A673 (cell line): Measurements from ENCODE around the gene DRD2. TPM values are rescaled to one million over a fixed set of nuclear protein-coding genes. Genes with fewer than 3 reads are reported as not detected.

ENCODE experiments used
- BruUV-seq: library from RNA; stranded (reverse); fragments of 400-500 nt; replicated peaks from 2 replicates; lab custom pipeline; 2021; lab: Mats Ljungman, UMichigan
- CTCF ChIA-PET: fragments of 300-600 bp; sonication (Branson Sonifier 250); formaldehyde crosslinking; loops from one replicate; lab custom pipeline; 2022; ENCODE audit warnings: antibody characterized with exemption; lab: Charles Lee
- POLR2A ChIA-PET: fragments of 300-600 bp; sonication (Branson Sonifier 250); formaldehyde crosslinking; loops from one replicate; lab custom pipeline; 2022; ENCODE audit warnings: antibody characterized with exemption; ENCODE audit not compliant: low non-redundant PET; lab: Charles Lee
- DNase-seq: peaks from one replicate; pipeline ENCODE4 v3.0.0-alpha.2; 2015; ENCODE audit warnings: low spot score
- H3K27ac ChIP-seq: fragments of 200-600 bp; sonication (generic); 2 replicates; pipeline ENCODE4 v1.5.1; 2016; ENCODE audit warnings: mixed run types, low read depth, mild to moderate bottlenecking, mixed read lengths, antibody characterized with exemption, low read length; ENCODE audit not compliant: poor library complexity, severe bottlenecking
- H3K27me3 ChIP-seq: fragments of 200-600 bp; sonication (generic); replicated peaks from 2 replicates; pipeline ENCODE4 v1.6.1; 2017; ENCODE audit warnings: mixed run types, low read depth, mild to moderate bottlenecking, mixed read lengths, antibody characterized with exemption, low read length; ENCODE audit not compliant: insufficient read depth, poor library complexity
- H3K36me3 ChIP-seq: fragments of 200-600 bp; sonication (generic); 2 replicates; pipeline ENCODE4 v1.6.1; 2016; ENCODE audit warnings: mixed run types, mild to moderate bottlenecking, mixed read lengths, antibody characterized with exemption, low read length; ENCODE audit not compliant: insufficient read depth, poor library complexity, severe bottlenecking
- H3K4me1 ChIP-seq: fragments of 200-600 bp; sonication (generic); 2 replicates; pipeline ENCODE4 v1.6.1; 2017; ENCODE audit warnings: mixed run types, mild to moderate bottlenecking, mixed read lengths, antibody characterized with exemption, low read length; ENCODE audit not compliant: insufficient read depth, poor library complexity, severe bottlenecking
- H3K4me3 ChIP-seq: fragments of 200-600 bp; sonication (generic); 2 replicates; pipeline ENCODE4 v1.5.1; 2016; ENCODE audit warnings: low read depth, mixed run types, mild to moderate bottlenecking, mixed read lengths, low read length; ENCODE audit not compliant: poor library complexity, severe bottlenecking
- H3K9me3 ChIP-seq: fragments of 200-600 bp; sonication (generic); 2 replicates; pipeline ENCODE4 v1.6.1; 2016; ENCODE audit warnings: mixed run types, low read depth, mild to moderate bottlenecking, mixed read lengths, antibody characterized with exemption, low read length; ENCODE audit not compliant: poor library complexity, severe bottlenecking
- CTCF ChIP-seq: fragments of 300-800, 200-600 bp; sonication (generic); conservative IDR thresholded peaks from 2 replicates; pipeline ENCODE4 v1.5.1; 2017; ENCODE audit warnings: low read depth, mild to moderate bottlenecking, antibody characterized with exemption, low read length, moderate library complexity, mixed read lengths
- EZH2 ChIP-seq: fragments of 200-600 bp; sonication (generic); IDR thresholded peaks from 2 replicates; pipeline ENCODE4 v1.6.1; 2017; ENCODE audit warnings: borderline replicate concordance, low read depth, mild to moderate bottlenecking, mixed read lengths, antibody characterized with exemption, low read length; ENCODE audit not compliant: poor library complexity, severe bottlenecking
- intact Hi-C: fragments of 100-400 bp; cut with micrococcal nuclease; formaldehyde crosslinking; loops from one replicate; pipeline ENCODE4 v1.10.0; 2022; ENCODE audit not compliant: unreplicated experiment
- total RNA-seq: library from RNA; stranded (reverse); gene quantifications from 2 replicates; pipeline ENCODE4 v1.2.3, GENCODE V29; 2021

Gene DRD2
- total RNA-seq, 1 experiment from 2014 or later, result 0.39 TPM

GRCh38 chr11:113514856-113515255 is 39.7 kb upstream of the DRD2 start:
- peaks cover 4% of the 10 kb centered on the region for H3K27me3 ChIP-seq
- no peaks in the 10 kb centered on the region for H3K4me1 ChIP-seq
- no peaks in the 10 kb centered on the region for H3K36me3 ChIP-seq
- no peak overlapping the region for H3K4me3 ChIP-seq
- H3K9me3 ChIP-seq, result no peaks in the 10 kb centered on the region
- DNase-seq, result no peak
- intact Hi-C loops, result no loop called here
- no peak for TF ChIP-seq CTCF
- no peak for TF ChIP-seq EZH2
- CTCF ChIA-PET, result no interaction called here
- POLR2A ChIA-PET, result no interaction called here
- H3K27ac ChIP-seq, result no peak overlapping the region
- BruUV-seq, result no TSS peak

GRCh38 chr11:113507341-113507740 is 32.1 kb upstream of the DRD2 start:
- H3K36me3 ChIP-seq, result no peaks in the 10 kb centered on the region
- DNase-seq, result no peak
- POLR2A ChIA-PET, result no interaction called here
- TF ChIP-seq CTCF (no peak), EZH2 (no peak)
- CTCF ChIA-PET, result no interaction called here
- no peaks in the 10 kb centered on the region for H3K9me3 ChIP-seq
- intact Hi-C loops, result no loop called here
- peaks cover 4% of the 10 kb centered on the region for H3K27me3 ChIP-seq
- peaks cover 6% of the 10 kb centered on the region for H3K4me1 ChIP-seq
- no peak overlapping the region for H3K4me3 ChIP-seq
- no peak overlapping the region for H3K27ac ChIP-seq
- no TSS peak for BruUV-seq

- Histone ChIP-seq H3K27ac (no peak overlapping the region), H3K4me1 (peaks cover 6% of the 10 kb centered on the region), H3K36me3 (no peaks in the 10 kb centered on the region), H3K27me3 (peaks cover 4% of the 10 kb centered on the region), H3K9me3 (no peaks in the 10 kb centered on the region), H3K4me3 (no peak overlapping the region)
- no TSS peak for BruUV-seq
- ChIA-PET POLR2A (no interaction called here), CTCF (no interaction called here)
- intact Hi-C loops, result no loop called here
- no peak for DNase-seq
- TF ChIP-seq CTCF (no peak), EZH2 (no peak)
Measured at GRCh38 chr11:113506893-113507292, 31.7 kb upstream of the DRD2 start.
